LNCaP clone FGC (cell line): ENCODE measurements around the gene CCDC28A.

Experiments used
- DNase-seq: peaks from one replicate; pipeline ENCODE4 v3.0.0-alpha.2; 2011; ENCODE audit warnings: low read depth
- H3K4me3 ChIP-seq: 2 replicates; pipeline ENCODE4 v1.5.1; 2011; ENCODE audit warnings: mild to moderate bottlenecking, low read depth, low read length, control low read depth
- CTCF ChIP-seq: IDR thresholded peaks from 2 replicates; pipeline ENCODE4 v1.5.1; 2012; ENCODE audit warnings: mild to moderate bottlenecking; ENCODE audit not compliant: control insufficient read depth, insufficient read depth; ENCODE audit errors: extremely low read depth

CCDC28A gene

GRCh38 chr6:138734585-138734984, 39.0 kb upstream of the CCDC28A start:
- TF ChIP-seq CTCF: no peak
- DNase-seq: no peak
- H3K4me3 ChIP-seq: no peak overlapping the region

GRCh38 chr6:138736640-138737039, 36.9 kb upstream of the CCDC28A start:
- no peak for TF ChIP-seq CTCF
- no peak overlapping the region for H3K4me3 ChIP-seq
- no peak for DNase-seq

- TF ChIP-seq CTCF: no peak
- no peak for DNase-seq
- no peak overlapping the region for H3K4me3 ChIP-seq
These were observed 21.6 kb upstream of the CCDC28A start for GRCh38 chr6:138752017-138752416.

- H3K4me3 ChIP-seq: no peak overlapping the region
- TF ChIP-seq CTCF: no peak
- DNase-seq: no peak
These were observed 16.4 kb upstream of the CCDC28A start for GRCh38 chr6:138757136-138757535.

- peak; percentile 61 for TF ChIP-seq CTCF
- no peak for DNase-seq
- H3K4me3 ChIP-seq: no peak overlapping the region
These were observed 7.5 kb upstream of the CCDC28A start for GRCh38 chr6:138765896-138766655.

GRCh38 chr6:138769102-138769676, 4.4 kb upstream of the CCDC28A start:
- DNase-seq: no peak
- no peak overlapping the region for H3K4me3 ChIP-seq
- no peak for TF ChIP-seq CTCF
